ENCODE results near the gene PTTG1IP.

PTTG1IP gene

GRCh38 chr21:44867999-44868700, 5.3 kb downstream of the PTTG1IP start:
- Histone ChIP-seq H3K27me3 (ENCODE audit: insufficient read depth, low read depth) (no peaks in the 10 kb centered on the region), H3K4me3 (IDR thresholded peaks at IDR 0.05; ENCODE audit: insufficient read depth, low read depth, low read length) (no peak overlapping the region), H3K79me2 (ENCODE audit: insufficient read depth, low read depth) (peaks cover 61% of the 10 kb centered on the region; the same call in 1 of the 2 replicates), H3K27ac (no peak overlapping the region), H4K20me1 (ENCODE audit: insufficient read depth) (no peaks in the 10 kb centered on the region; the same call in none of the 2 replicates), H3K4me2 (no peak overlapping the region), H2AFZ (ENCODE audit: low read depth) (no peak overlapping the region), H3K9ac (no peak overlapping the region), H3K36me3 (ENCODE audit: insufficient read depth) (no peaks in the 10 kb centered on the region; the same call in 1 of the 2 replicates), H3K4me1 (ENCODE audit: low read depth, poor library complexity, severe bottlenecking) (peaks cover 28% of the 10 kb centered on the region)
- TF ChIP-seq, protein P1, sequence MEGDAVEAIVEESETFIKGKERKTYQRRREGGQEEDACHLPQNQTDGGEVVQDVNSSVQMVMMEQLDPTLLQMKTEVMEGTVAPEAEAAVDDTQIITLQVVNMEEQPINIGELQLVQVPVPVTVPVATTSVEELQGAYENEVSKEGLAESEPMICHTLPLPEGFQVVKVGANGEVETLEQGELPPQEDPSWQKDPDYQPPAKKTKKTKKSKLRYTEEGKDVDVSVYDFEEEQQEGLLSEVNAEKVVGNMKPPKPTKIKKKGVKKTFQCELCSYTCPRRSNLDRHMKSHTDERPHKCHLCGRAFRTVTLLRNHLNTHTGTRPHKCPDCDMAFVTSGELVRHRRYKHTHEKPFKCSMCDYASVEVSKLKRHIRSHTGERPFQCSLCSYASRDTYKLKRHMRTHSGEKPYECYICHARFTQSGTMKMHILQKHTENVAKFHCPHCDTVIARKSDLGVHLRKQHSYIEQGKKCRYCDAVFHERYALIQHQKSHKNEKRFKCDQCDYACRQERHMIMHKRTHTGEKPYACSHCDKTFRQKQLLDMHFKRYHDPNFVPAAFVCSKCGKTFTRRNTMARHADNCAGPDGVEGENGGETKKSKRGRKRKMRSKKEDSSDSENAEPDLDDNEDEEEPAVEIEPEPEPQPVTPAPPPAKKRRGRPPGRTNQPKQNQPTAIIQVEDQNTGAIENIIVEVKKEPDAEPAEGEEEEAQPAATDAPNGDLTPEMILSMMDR (conservative IDR thresholded peaks at IDR 0.05; ENCODE audit: low read depth, low read length), result no peak

- no peak overlapping the region for H3K9ac ChIP-seq
- H3K36me3 ChIP-seq (ENCODE audit: insufficient read depth), result no peaks in the 10 kb centered on the region; the same call in 1 of the 2 replicates
- no peak overlapping the region for H3K27ac ChIP-seq
- TF ChIP-seq, protein P1 (conservative IDR thresholded peaks at IDR 0.05; ENCODE audit: low read depth, low read length), result no peak
- H3K4me3 ChIP-seq (IDR thresholded peaks at IDR 0.05; ENCODE audit: insufficient read depth, low read depth, low read length), result no peak overlapping the region
- H3K4me2 ChIP-seq, result no peak overlapping the region
- peaks cover 56% of the 10 kb centered on the region; the same call in 1 of the 2 replicates for H3K79me2 ChIP-seq (ENCODE audit: insufficient read depth, low read depth)
- H3K4me1 ChIP-seq (ENCODE audit: low read depth, poor library complexity, severe bottlenecking), result peaks cover 26% of the 10 kb centered on the region
- H2AFZ ChIP-seq (ENCODE audit: low read depth), result no peak overlapping the region
- H3K27me3 ChIP-seq (ENCODE audit: insufficient read depth, low read depth), result no peaks in the 10 kb centered on the region
- H4K20me1 ChIP-seq (ENCODE audit: insufficient read depth), result no peaks in the 10 kb centered on the region; the same call in none of the 2 replicates
Measured at GRCh38 chr21:44867464-44867863, 6.0 kb downstream of the PTTG1IP start.

- H2AFZ ChIP-seq (ENCODE audit: low read depth), result no peak overlapping the region
- no peak overlapping the region for H3K4me2 ChIP-seq
- no peaks in the 10 kb centered on the region; the same call in 1 of the 2 replicates for H3K36me3 ChIP-seq (ENCODE audit: insufficient read depth)
- no peak overlapping the region for H3K4me3 ChIP-seq (IDR thresholded peaks at IDR 0.05; ENCODE audit: insufficient read depth, low read depth, low read length)
- H3K27me3 ChIP-seq (ENCODE audit: insufficient read depth, low read depth), result no peaks in the 10 kb centered on the region
- H3K4me1 ChIP-seq (ENCODE audit: low read depth, poor library complexity, severe bottlenecking), result peaks cover 20% of the 10 kb centered on the region
- TF ChIP-seq, protein P1 (conservative IDR thresholded peaks at IDR 0.05; ENCODE audit: low read depth, low read length), result no peak
- no peak overlapping the region for H3K27ac ChIP-seq
- peaks cover 49% of the 10 kb centered on the region; the same call in 1 of the 2 replicates for H3K79me2 ChIP-seq (ENCODE audit: insufficient read depth, low read depth)
- H3K9ac ChIP-seq, result no peak overlapping the region
- no peaks in the 10 kb centered on the region; the same call in 1 of the 2 replicates for H4K20me1 ChIP-seq (ENCODE audit: insufficient read depth)
Measured at GRCh38 chr21:44866780-44867179, 6.7 kb downstream of the PTTG1IP start.

- Histone ChIP-seq H2AFZ (ENCODE audit: low read depth) (no peak overlapping the region), H3K27me3 (ENCODE audit: insufficient read depth, low read depth) (no peaks in the 10 kb centered on the region), H3K4me1 (ENCODE audit: low read depth, poor library complexity, severe bottlenecking) (peaks cover 15% of the 10 kb centered on the region), H3K36me3 (ENCODE audit: insufficient read depth) (no peaks in the 10 kb centered on the region; the same call in 1 of the 2 replicates), H3K9ac (no peak overlapping the region), H3K4me3 (IDR thresholded peaks at IDR 0.05; ENCODE audit: insufficient read depth, low read depth, low read length) (no peak overlapping the region), H3K4me2 (peak overlapping the region; percentile 34; the same call in 1 of the 2 replicates), H4K20me1 (ENCODE audit: insufficient read depth) (no peaks in the 10 kb centered on the region; the same call in 1 of the 2 replicates), H3K79me2 (ENCODE audit: insufficient read depth, low read depth) (peaks cover 40% of the 10 kb centered on the region; the same call in 1 of the 2 replicates), H3K27ac (no peak overlapping the region)
- TF ChIP-seq, protein P1 (conservative IDR thresholded peaks at IDR 0.05; ENCODE audit: low read depth, low read length), result no peak
Measured at GRCh38 chr21:44865561-44866280, 7.8 kb downstream of the PTTG1IP start.
